GM23248 (cell line): ENCODE data around the gene ZNF41.

ENCODE experiments used
- EZH2 ChIP-seq: fragments of 200-600 bp; sonication (generic); IDR thresholded peaks from 2 replicates; pipeline ENCODE4 v1.6.1; 2018; ENCODE audit warnings: antibody characterized with exemption, mild to moderate bottlenecking; ENCODE audit not compliant: insufficient read depth, poor library complexity, severe bottlenecking
- EZH2phosphoT487 ChIP-seq: fragments of 200-600 bp; sonication (generic); IDR thresholded peaks from 2 replicates; pipeline ENCODE4 v1.6.1; 2018; ENCODE audit warnings: antibody characterized with exemption, moderate library complexity, mild to moderate bottlenecking, low read depth; ENCODE audit not compliant: insufficient read depth

DNA sequence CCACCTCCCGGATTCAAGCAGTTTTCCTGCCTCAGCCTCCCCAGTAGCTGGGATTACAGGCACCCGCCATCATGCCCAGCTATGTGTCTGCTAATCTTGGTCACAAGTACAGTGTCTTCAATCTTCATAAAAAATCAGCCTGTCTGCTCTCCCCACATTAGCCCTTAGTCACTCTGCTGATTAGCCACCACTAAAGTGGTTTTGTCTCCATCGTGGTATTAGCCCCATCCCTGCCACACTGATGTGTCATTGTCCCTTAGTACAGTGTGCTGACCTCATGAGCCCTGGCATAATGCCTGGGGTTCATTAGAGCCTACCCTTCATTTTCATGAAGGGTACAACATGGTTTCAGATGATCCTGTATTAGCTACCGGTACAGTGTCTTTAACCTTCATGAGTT lies 62.8 kb downstream of the ZNF41 start:
- TF ChIP-seq EZH2phosphoT487 (no peak), EZH2 (no peak)
